Ectodermal cell (in vitro differentiated cells): ENCODE results near the gene VAV2.
"Not testable (repeated sequence)": the region's sequence is repeated elsewhere in the genome, so short reads cannot be mapped to it uniquely, and the experiment has no call there.

Source experiments
- H3K27ac ChIP-seq: 2 replicates; pipeline ENCODE4 v1.7.0; 2013; ENCODE audit warnings: mild to moderate bottlenecking, low read depth, low read length; ENCODE audit not compliant: insufficient read depth, poor library complexity, severe bottlenecking
- H3K27me3 ChIP-seq: 2 replicates; pipeline ENCODE4 v1.7.0; 2013; ENCODE audit warnings: mild to moderate bottlenecking, low read length; ENCODE audit not compliant: insufficient read depth, control insufficient read depth, poor library complexity, severe bottlenecking
- H3K36me3 ChIP-seq: one replicate; pipeline ENCODE4 v1.7.0; 2013; ENCODE audit warnings: low read length; ENCODE audit not compliant: control insufficient read depth, insufficient read depth
- H3K4me1 ChIP-seq: one replicate; pipeline ENCODE4 v1.7.0; 2013; ENCODE audit warnings: low read length; ENCODE audit not compliant: control insufficient read depth, insufficient read depth
- H3K4me3 ChIP-seq: 2 replicates; pipeline ENCODE4 v1.7.0; 2013; ENCODE audit warnings: low read depth, low read length, control low read depth; ENCODE audit not compliant: insufficient read depth
- H3K9me3 ChIP-seq: 2 replicates; pipeline ENCODE4 v1.7.0; 2013; ENCODE audit warnings: mild to moderate bottlenecking, low read length, moderate library complexity; ENCODE audit not compliant: control insufficient read depth
- WGBS, 2 experiments: methylation state at CpG; one replicate each; pipeline ENCODE4 v1.1.7; 2013; ENCODE audit warnings: missing lambda C conversion rate in 2 of 2; 5-methylcytosine and 5-hydroxymethylcytosine counted together

VAV2 gene

GRCh38 chr9:133766234-133766633 lies 225.9 kb downstream of the VAV2 start:
- H3K4me3 ChIP-seq = not testable (repeated sequence)
- H3K36me3 ChIP-seq = peaks cover 20% of the 10 kb centered on the region
- WGBS, 2 experiments = no CpG with 5 or more reads among the region's 3 CpGs

GRCh38 chr9:133763272-133764183 lies 228.6 kb downstream of the VAV2 start:
- Histone ChIP-seq H3K4me3 (no peak overlapping the region), H3K36me3 (peaks cover 20% of the 10 kb centered on the region), H3K9me3 (no peaks in the 10 kb centered on the region), H3K27ac (no peak overlapping the region), H3K4me1 (no peaks in the 10 kb centered on the region), H3K27me3 (no peaks in the 10 kb centered on the region)
- WGBS, 2 experiments = 93% methylated on average over 26 of the region's 26 CpGs

More at GRCh38 chr9:133766234-133766633, 225.9 kb downstream of the VAV2 start:
- H3K4me1 ChIP-seq, H3K27me3 ChIP-seq, H3K9me3 ChIP-seq, H3K27ac ChIP-seq: not testable (repeated sequence)

DNA sequence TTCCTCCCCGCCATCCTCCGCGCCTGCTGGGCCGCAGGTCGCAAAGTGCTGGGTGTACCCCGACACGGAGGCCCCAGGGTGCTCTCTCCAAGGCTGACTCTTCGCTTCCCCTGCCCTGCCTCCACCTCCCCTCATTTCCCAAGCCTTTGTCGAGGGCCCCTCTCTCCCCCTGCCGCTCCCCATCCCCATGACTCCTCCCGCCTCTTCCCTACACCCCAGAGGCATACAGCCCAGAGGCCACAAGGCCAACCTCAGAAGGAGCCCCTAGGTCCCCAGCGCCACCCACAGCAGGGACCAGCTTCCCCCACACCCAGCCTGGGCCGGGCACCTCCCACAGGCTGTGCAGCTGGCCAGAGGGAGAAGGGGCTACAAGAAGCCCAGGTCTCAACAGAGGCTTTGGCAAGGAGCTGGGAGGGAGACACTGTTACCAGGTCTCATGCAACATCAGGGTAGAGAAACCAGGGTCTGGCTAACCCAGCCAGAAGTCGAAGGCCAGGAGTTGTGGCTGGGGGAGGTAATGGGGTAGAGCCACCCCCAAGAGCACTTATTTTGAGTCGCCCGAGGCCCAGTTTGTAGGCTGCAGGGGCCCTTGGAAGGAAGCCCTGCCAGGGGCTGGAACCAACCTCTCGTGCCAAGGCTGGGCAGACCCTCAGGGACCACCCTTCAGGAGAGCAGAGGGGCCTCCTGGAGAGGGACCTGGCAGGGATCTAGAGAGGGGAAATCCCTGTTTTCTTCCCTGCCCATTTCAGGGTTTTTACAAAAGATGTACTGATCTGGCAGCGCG lies 229.4 kb downstream of the VAV2 start:
- H3K4me1 ChIP-seq = no peaks in the 10 kb centered on the region

GRCh38 chr9:133761641-133762248 lies 230.4 kb downstream of the VAV2 start:
- Histone ChIP-seq H3K4me3 (no peak overlapping the region), H3K9me3 (no peaks in the 10 kb centered on the region), H3K36me3 (peaks cover 6% of the 10 kb centered on the region), H3K27me3 (no peaks in the 10 kb centered on the region), H3K27ac (no peak overlapping the region), H3K4me1 (no peaks in the 10 kb centered on the region)
- WGBS, 2 experiments = 87 to 92% methylated on average over 11 of the region's 11 CpGs

More for the DNA sequence above, 229.4 kb downstream of the VAV2 start:
- Histone ChIP-seq H3K36me3 (peaks cover 15% of the 10 kb centered on the region), H3K4me3 (no peak overlapping the region), H3K27me3 (no peaks in the 10 kb centered on the region), H3K27ac (no peak overlapping the region), H3K9me3 (no peaks in the 10 kb centered on the region)
- 91 to 93% methylated on average over 19 of the region's 19 CpGs for WGBS, 2 experiments

DNA sequence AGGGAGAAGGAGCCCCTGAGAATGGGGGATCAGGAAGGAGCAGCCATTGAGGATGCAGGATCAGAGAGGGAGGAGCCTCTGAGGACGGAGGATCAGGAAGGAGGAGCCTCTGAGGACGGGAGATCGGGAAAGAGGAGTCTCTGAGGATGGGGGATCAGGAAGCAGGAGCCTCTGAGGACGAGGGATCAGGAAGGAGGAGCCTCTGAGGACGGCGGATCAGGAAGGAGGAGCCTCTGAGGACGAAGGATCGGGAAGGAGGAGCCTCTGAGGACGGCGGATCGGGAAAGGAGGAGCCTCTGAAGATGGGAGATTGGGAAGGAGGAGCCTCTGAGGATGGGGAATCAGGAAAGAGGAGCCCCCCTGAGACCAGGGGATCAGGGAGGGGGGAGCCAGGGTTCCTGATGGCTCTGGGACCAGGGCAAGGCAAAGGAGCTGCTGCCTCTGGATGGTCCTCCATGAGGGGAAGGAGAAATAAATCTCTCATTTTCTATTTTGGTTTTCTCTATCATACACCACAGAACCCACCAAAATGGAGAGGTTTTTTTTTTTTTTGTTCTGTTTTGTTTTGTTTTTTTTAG lies 231.3 kb downstream of the VAV2 start:
- 93% methylated on average over 11 of the region's 11 CpGs for WGBS, 2 experiments
- Histone ChIP-seq H3K36me3 (peaks cover 3% of the 10 kb centered on the region), H3K9me3 (no peaks in the 10 kb centered on the region), H3K4me3 (no peak overlapping the region), H3K4me1 (no peaks in the 10 kb centered on the region), H3K27me3 (no peaks in the 10 kb centered on the region), H3K27ac (no peak overlapping the region)

- WGBS, 2 experiments = 95 to 97% methylated on average over 11 of the region's 11 CpGs
- H3K4me1 ChIP-seq = no peaks in the 10 kb centered on the region
- H3K27ac ChIP-seq = no peak overlapping the region
- no peaks in the 10 kb centered on the region for H3K27me3 ChIP-seq
- H3K4me3 ChIP-seq = no peak overlapping the region
- no peaks in the 10 kb centered on the region for H3K36me3 ChIP-seq
- no peaks in the 10 kb centered on the region for H3K9me3 ChIP-seq
These were observed 232.2 kb downstream of the VAV2 start for GRCh38 chr9:133759946-133760345.

DNA sequence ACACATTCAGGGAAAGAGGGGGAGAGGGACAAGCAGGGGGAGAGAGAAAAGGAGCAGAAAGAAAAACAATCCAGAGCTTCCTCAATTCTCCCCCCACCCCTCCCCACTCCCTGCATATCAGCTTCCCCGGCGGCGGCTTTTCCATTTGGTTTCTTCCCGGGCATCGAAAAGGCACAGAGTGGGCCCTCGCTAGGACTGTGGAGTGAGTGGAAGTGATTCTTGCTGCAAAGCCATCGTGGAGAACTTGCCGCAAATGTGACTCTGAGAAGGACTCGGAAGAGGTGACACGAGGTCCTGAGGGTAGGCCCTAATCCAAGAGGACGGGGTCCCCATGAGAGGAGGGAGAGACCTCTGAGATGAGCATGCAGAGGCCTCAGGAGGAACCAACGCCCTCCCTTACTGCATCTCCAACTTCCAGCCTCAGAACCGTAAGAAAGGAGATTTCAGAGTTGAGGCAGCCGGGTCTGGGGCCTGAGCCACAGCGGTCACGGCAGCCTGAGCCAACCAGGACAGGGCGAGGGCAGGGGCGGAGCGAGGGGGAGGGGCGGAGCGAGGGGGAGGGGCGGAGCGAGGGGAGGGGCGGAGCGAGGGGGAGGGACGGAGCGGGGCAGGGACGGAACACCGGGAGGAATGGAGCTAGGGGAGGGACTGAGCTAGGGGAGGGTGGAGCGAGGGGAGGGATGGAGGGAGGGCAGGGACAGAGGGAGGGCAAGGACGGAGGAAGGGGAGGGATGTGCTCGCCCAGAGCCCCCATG lies 232.8 kb downstream of the VAV2 start:
- Histone ChIP-seq H3K9me3 (no peaks in the 10 kb centered on the region), H3K36me3 (no peaks in the 10 kb centered on the region), H3K27ac (no peak overlapping the region), H3K27me3 (no peaks in the 10 kb centered on the region), H3K4me3 (no peak overlapping the region), H3K4me1 (no peaks in the 10 kb centered on the region)
- 90% methylated on average over 32 of the region's 32 CpGs for WGBS, 2 experiments

DNA sequence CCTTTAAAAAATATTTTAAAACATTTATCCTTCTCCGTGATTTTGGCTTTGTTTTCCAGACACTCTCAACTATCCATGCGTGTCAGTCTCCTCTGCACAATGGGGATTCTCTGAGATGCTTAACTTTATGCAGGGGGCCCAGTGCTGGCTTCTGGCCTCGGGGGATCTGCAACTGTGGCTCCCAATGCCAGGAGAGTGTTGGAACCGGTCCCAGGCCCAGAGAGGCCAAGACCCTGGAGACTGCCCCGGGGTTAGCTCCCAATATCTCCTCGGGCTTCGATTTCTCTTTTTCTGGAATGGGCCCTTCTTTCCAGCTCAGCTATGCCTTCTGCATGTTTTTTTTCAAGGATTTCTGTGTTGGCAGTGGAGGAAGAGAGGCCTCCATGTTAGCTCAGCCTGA lies 233.9 kb downstream of the VAV2 start:
- Histone ChIP-seq H3K9me3 (no peaks in the 10 kb centered on the region), H3K4me1 (no peaks in the 10 kb centered on the region), H3K27me3 (no peaks in the 10 kb centered on the region), H3K4me3 (no peak overlapping the region), H3K36me3 (no peaks in the 10 kb centered on the region), H3K27ac (no peak overlapping the region)
- 91 to 92% methylated on average over 7 of the region's 7 CpGs for WGBS, 2 experiments

GRCh38 chr9:133754688-133755227 lies 237.4 kb downstream of the VAV2 start:
- Histone ChIP-seq H3K4me3 (no peak overlapping the region), H3K4me1 (no peaks in the 10 kb centered on the region), H3K27me3 (no peaks in the 10 kb centered on the region), H3K9me3 (no peaks in the 10 kb centered on the region), H3K27ac (no peak overlapping the region), H3K36me3 (no peaks in the 10 kb centered on the region)
- 90 to 91% methylated on average over 9 of the region's 9 CpGs for WGBS, 2 experiments
